SK-N-SH (cell line): ENCODE measurements around the gene MRPS33. TPM values are rescaled to one million over a fixed set of nuclear protein-coding genes. Genes with fewer than 3 reads are reported as not detected.
"Not testable (repeated sequence)": the region's sequence is repeated elsewhere in the genome, so short reads cannot be mapped to it uniquely, and the experiment has no call there.

ENCODE experiments used
- CTCF ChIA-PET: fragments of 300-600, 350-600 bp; formaldehyde crosslinking; extraction: SDS; loops from one replicate; lab custom pipeline; 2021; lab: Yijun Ruan, JAX
- POLR2A ChIA-PET: fragments of 350-600 bp; sonication (Branson Sonifier 250); formaldehyde crosslinking; extraction: SDS; loops from one replicate; lab custom pipeline; 2020; ENCODE audit warnings: antibody characterized with exemption, inconsistent platforms; lab: Yijun Ruan, JAX
- DNase-seq: peaks from one replicate; pipeline ENCODE4 v3.0.0; 2012
- H2AFZ ChIP-seq: fragments of 200-600 bp; sonication (generic); 2 replicates; pipeline ENCODE4 v1.8.1; 2016; ENCODE audit warnings: antibody characterized with exemption, mild to moderate bottlenecking, low read depth
- H3F3A ChIP-seq: fragments of 200-600 bp; sonication (generic); replicated peaks from 2 replicates; pipeline ENCODE3; 2016; ENCODE audit warnings: antibody characterized with exemption, mild to moderate bottlenecking; ENCODE audit not compliant: insufficient read depth
- H3K27ac ChIP-seq, 2 experiments: fragments of 200-500 bp in 1 of 2; fragments of 200-600 bp in 1 of 2; sonication (Bioruptor generic) in 1 of 2; sonication (generic), shearing (Covaris generic) in 1 of 2; 2 replicates each; pipeline versions ENCODE4 v1.5.1 to v1.6.1; 2014 to 2016; ENCODE audit warnings: low read depth in 2 of 2, inconsistent platforms in 1 of 2, low read length in 1 of 2, mild to moderate bottlenecking in 1 of 2, mixed read lengths in 1 of 2
- H3K27me3 ChIP-seq: fragments of 200-600 bp; sonication (generic), shearing (Covaris generic); 2 replicates; pipeline ENCODE4 v1.6.1; 2016; ENCODE audit warnings: mixed run types; ENCODE audit not compliant: insufficient read depth
- H3K36me3 ChIP-seq, 2 experiments: fragments of 200-500 bp in 1 of 2; fragments of 200-600 bp in 1 of 2; sonication (Bioruptor generic) in 1 of 2; sonication (generic) in 1 of 2; replicated peaks in 1 of 2; 2 replicates each; pipeline versions ENCODE3 to v1.5.1; 2014 to 2016; ENCODE audit warnings: low read length in 1 of 2, mild to moderate bottlenecking in 1 of 2; ENCODE audit not compliant: insufficient read depth in 2 of 2, control insufficient read depth in 1 of 2
- H3K4me1 ChIP-seq, 2 experiments: fragments of 200-500 bp in 1 of 2; fragments of 200-600 bp in 1 of 2; sonication (Bioruptor generic) in 1 of 2; sonication (generic), shearing (Covaris generic) in 1 of 2; 2 replicates each; pipeline versions ENCODE4 v1.5.1 to v1.6.1; 2014 to 2016; ENCODE audit warnings: low read depth in 1 of 2, low read length in 1 of 2, mixed run types in 1 of 2; ENCODE audit not compliant: insufficient read depth in 2 of 2, control insufficient read depth in 1 of 2
- H3K4me2 ChIP-seq: fragments of 200-600 bp; sonication (generic), shearing (Covaris generic); 2 replicates; pipeline ENCODE4 v1.6.1; 2017; ENCODE audit warnings: mixed run types
- H3K4me3 ChIP-seq, 2 experiments: fragments of 200-500 bp in 1 of 2; fragments of 200-600 bp in 1 of 2; sonication (Bioruptor generic) in 1 of 2; sonication (generic), shearing (Covaris generic) in 1 of 2; 2 replicates each; pipeline versions ENCODE4 v1.5.1 to v1.8.1; 2014 to 2016; ENCODE audit warnings: low read depth in 2 of 2, inconsistent platforms in 1 of 2, low read length in 1 of 2, mild to moderate bottlenecking in 1 of 2, mixed read lengths in 1 of 2, moderate library complexity in 1 of 2
- H3K79me2 ChIP-seq: fragments of 200-600 bp; sonication (generic); 2 replicates; pipeline ENCODE4 v1.8.1; 2017; ENCODE audit warnings: mild to moderate bottlenecking; ENCODE audit not compliant: insufficient read depth
- H3K9ac ChIP-seq: fragments of 200-600 bp; sonication (generic); 2 replicates; pipeline ENCODE4 v1.6.1; 2017; ENCODE audit warnings: mixed run types
- H3K9me2 ChIP-seq: fragments of 200-600 bp; sonication (generic); 2 replicates; pipeline ENCODE4 v1.6.1; 2017; ENCODE audit warnings: mixed run types
- H3K9me3 ChIP-seq: fragments of 200-600 bp; sonication (generic); 2 replicates; pipeline ENCODE4 v1.6.1; 2017; ENCODE audit warnings: mixed run types, mild to moderate bottlenecking, moderate library complexity
- H4K20me1 ChIP-seq: fragments of 200-600 bp; sonication (generic); 2 replicates; pipeline ENCODE4 v1.6.1; 2017; ENCODE audit warnings: mild to moderate bottlenecking, mixed run types; ENCODE audit not compliant: insufficient read depth
- CTCF ChIP-seq: fragments of 200-600 bp; sonication (generic); IDR thresholded peaks from 2 replicates; pipeline ENCODE4 v1.6.1; 2017; ENCODE audit warnings: antibody characterized with exemption, mild to moderate bottlenecking, moderate library complexity
- NRF1 ChIP-seq: IDR thresholded peaks from 2 replicates; pipeline ENCODE4 v1.6.1; 2012; ENCODE audit warnings: low read depth, mild to moderate bottlenecking, low read length
- POLR2AphosphoS5 ChIP-seq: IDR thresholded peaks from 2 replicates; pipeline ENCODE4 v1.6.1; 2012; ENCODE audit warnings: low read depth, low read length
- RAD21 ChIP-seq: IDR thresholded peaks from 2 replicates; pipeline ENCODE4 v1.6.1; 2012; ENCODE audit warnings: mild to moderate bottlenecking, low read length
- RFX5 ChIP-seq: IDR thresholded peaks from 2 replicates; pipeline ENCODE4 v1.6.1; 2012; ENCODE audit warnings: mild to moderate bottlenecking, improper control_type of control experiment, low read length
- TAF1 ChIP-seq: IDR thresholded peaks from 2 replicates; pipeline ENCODE4 v1.6.1; 2012; ENCODE audit warnings: low read depth, mild to moderate bottlenecking, low read length, moderate library complexity, borderline replicate concordance
- TEAD4 ChIP-seq: IDR thresholded peaks from 2 replicates; pipeline ENCODE4 v1.4.0; 2012; ENCODE audit warnings: mild to moderate bottlenecking, borderline replicate concordance; ENCODE audit not compliant: insufficient read depth
- WGBS: methylation state at CpG from one replicate; pipeline ENCODE4 v1.1.6; 2017; ENCODE audit warnings: low lambda C conversion rate; 5-methylcytosine and 5-hydroxymethylcytosine counted together
- polyA plus RNA-seq, 3 experiments: library from polyadenylated mRNA; depleted of rRNA; stranded (reverse); fragments of >200 nt; gene quantifications; 2 replicates each; pipeline ENCODE4 v1.2.3, GENCODE V29; 2012
- small RNA-seq, 7 experiments: library from RNA; depleted of rRNA; stranded (forward); fragments of <200 nt; gene quantifications; one replicate each; pipeline ENCODE3, GENCODE V24; 2012

The MRPS33 gene
- polyA plus RNA-seq, 1 of the 3 experiments (the other 2 are of a cell fraction) = 88.8 TPM

DNA sequence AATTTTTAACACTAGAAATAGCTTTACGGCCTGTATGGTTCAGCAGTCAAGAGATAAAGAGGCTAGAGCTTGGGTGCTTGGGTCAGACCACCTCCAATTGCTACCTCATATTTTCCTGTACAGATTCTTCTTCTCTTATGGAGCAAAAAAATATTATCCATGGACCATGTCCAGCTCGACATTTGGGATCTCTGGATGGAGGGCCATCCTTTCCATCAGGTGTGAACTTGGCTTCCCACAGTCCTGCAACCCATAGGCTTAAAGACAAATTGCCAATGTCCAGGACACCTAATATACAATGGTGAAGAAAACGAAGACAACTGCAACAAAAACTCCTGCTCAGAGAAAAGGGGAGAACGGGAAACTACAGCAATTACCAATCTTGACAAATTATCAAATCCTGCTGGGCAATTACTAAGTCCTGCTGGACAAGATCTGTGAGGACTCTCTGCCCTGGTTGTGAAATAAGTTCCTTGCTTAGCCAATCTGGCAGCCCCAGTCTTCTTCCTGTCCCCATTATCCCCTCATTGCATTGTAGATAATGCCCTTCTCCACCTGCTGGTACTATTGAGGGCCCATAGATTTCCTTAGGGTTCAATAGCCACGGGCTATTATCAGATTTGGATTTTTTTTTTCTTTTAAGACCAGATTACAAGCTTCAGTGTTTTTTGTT lies 48.1 kb downstream of the MRPS33 start:
- Histone ChIP-seq H3K4me1 (no peaks in the 10 kb centered on the region), H3K9ac (no peak overlapping the region), H3K27me3 (no peaks in the 10 kb centered on the region), H3K9me3 (no peaks in the 10 kb centered on the region), H3K4me2 (no peak overlapping the region), H3K36me3 (no peaks in the 10 kb centered on the region), H3K27ac (no peak overlapping the region), H3K4me3 (no peak overlapping the region), H3K9me2 (no peaks in the 10 kb centered on the region), H2AFZ (no peak overlapping the region), H3F3A (no peaks in the 10 kb centered on the region), H3K79me2 (no peaks in the 10 kb centered on the region), H4K20me1 (no peaks in the 10 kb centered on the region)
- TF ChIP-seq RFX5 (no peak), RAD21 (no peak), NRF1 (no peak)
- ChIA-PET POLR2A (no interaction called here), CTCF (interaction anchor here (0.7 to 1.5 kb wide), 3 partner anchors 9 to 567 kb away, joined by 3 to 5 read pairs (median 3); no protein-coding TSS in a partner anchor)
- WGBS = 23% methylated on average over 5 of the region's 5 CpGs
- DNase-seq = no peak

GRCh38 chr7:140961117-140961516 lies 53.6 kb downstream of the MRPS33 start:
- DNase-seq = no peak
- ChIA-PET POLR2A (no interaction called here), CTCF (no interaction called here)
- H3K27ac ChIP-seq = no peak overlapping the region
- no peak overlapping the region for H3K4me3 ChIP-seq
- no peaks in the 10 kb centered on the region for H3K79me2 ChIP-seq
- H3K9me2 ChIP-seq = no peaks in the 10 kb centered on the region
- no peak overlapping the region for H3K4me2 ChIP-seq
- 78% methylated on average over 4 of the region's 4 CpGs for WGBS
- no peaks in the 10 kb centered on the region for H3F3A ChIP-seq
- H2AFZ ChIP-seq = no peak overlapping the region
- H3K36me3 ChIP-seq = no peaks in the 10 kb centered on the region
- no peaks in the 10 kb centered on the region for H3K9me3 ChIP-seq
- TF ChIP-seq CTCF (no peak), POLR2AphosphoS5 (no peak), TAF1 (no peak), TEAD4 (no peak)
- TF ChIP-seq, all 33 proteins: peak for 0
- Histone ChIP-seq H3K27me3 (no peaks in the 10 kb centered on the region), H3K9ac (no peak overlapping the region), H3K4me1 (no peaks in the 10 kb centered on the region), H4K20me1 (no peaks in the 10 kb centered on the region)

GRCh38 chr7:140956997-140957396 lies 57.8 kb downstream of the MRPS33 start:
- H3K4me3 ChIP-seq, H3K27me3 ChIP-seq, H4K20me1 ChIP-seq, DNase-seq, H2AFZ ChIP-seq, H3K27ac ChIP-seq, H3K9me3 ChIP-seq, H3K4me2 ChIP-seq, POLR2A ChIA-PET, H3K9me2 ChIP-seq, H3K36me3 ChIP-seq, H3K9ac ChIP-seq, H3K4me1 ChIP-seq, H3F3A ChIP-seq, H3K79me2 ChIP-seq: not testable (repeated sequence)
- 65% methylated on average over 14 of the region's 25 CpGs for WGBS
- CTCF ChIA-PET = interaction anchor here (2.2 kb wide), 1 partner anchor 146 kb away, joined by 6 read pairs; no protein-coding TSS in a partner anchor

Small RNAs within 50 kb of the gene (small RNA-seq; reads per million reads assigned to genes)
- 0 reads per million in 7 experiments for gene RNU4-74P

Other genes with a start within 250 kb of the MRPS33 start
- 5.2 and 6.7 TPM in 2 replicates for gene BRAF, start 90.0 kb downstream of the MRPS33 start, polyA plus RNA-seq (2012; rRNA removed)
- 0.16 and 0.20 TPM in 2 replicates for gene TMEM178B, start 59.1 kb upstream of the MRPS33 start, polyA plus RNA-seq (2012; rRNA removed)